T47D (cell line): ENCODE measurements around the gene GNB1L.
A peak's percentile ranks its signal among the peaks of the same experiment; 100 is the strongest.

ENCODE experiments used
- DNase-seq, 2 experiments: peaks; one replicate each; pipeline versions ENCODE4 v3.0.0 to v3.0.0-alpha.2; 2011 to 2012; ENCODE audit warnings: low read depth in 1 of 2, low spot score in 1 of 2
- JUND ChIP-seq: IDR thresholded peaks from 2 replicates; pipeline ENCODE4 v1.6.1; 2012; ENCODE audit warnings: low read depth
- in situ Hi-C: cut with HindIII; loops from 2 replicates; pipeline ENCODE4 v1.10.0; 2016; ENCODE audit warnings: low sequenced_read_pairs, low pct_unique_long_range_greater_than_20kb

The GNB1L gene

GRCh38 chr22:19859861-19860510 lies 5.3 kb upstream of the GNB1L start:
- TF ChIP-seq JUND, result no peak
- in situ Hi-C loops, result no loop called here
- no peak for DNase-seq

- in situ Hi-C loops, result no loop called here
Observed at GRCh38 chr22:19857382-19857781, 2.7 kb upstream of the GNB1L start.

GRCh38 chr22:19855504-19856409 lies 1.1 kb upstream of the GNB1L start:
- TF ChIP-seq JUND, result no peak
- in situ Hi-C loops, result no loop called here
- DNase-seq, result peak in 1 of 2 experiments; percentile 54

More at GRCh38 chr22:19857382-19857781, 2.7 kb upstream of the GNB1L start:
- no peak for DNase-seq
- no peak for TF ChIP-seq JUND

- in situ Hi-C loops, result no loop called here
- no peak for DNase-seq
- no peak for TF ChIP-seq JUND
Observed at GRCh38 chr22:19853879-19854777, 546 bp downstream of the GNB1L start.

GRCh38 chr22:19853058-19853878 lies 1.4 kb downstream of the GNB1L start:
- DNase-seq, result no peak
- no peak for TF ChIP-seq JUND
- in situ Hi-C loops, result no loop called here

GRCh38 chr22:19852177-19852781 lies 2.4 kb downstream of the GNB1L start:
- no peak for TF ChIP-seq JUND
- no peak for DNase-seq
- in situ Hi-C loops, result no loop called here

- no peak for TF ChIP-seq JUND
- in situ Hi-C loops, result no loop called here
- DNase-seq, result no peak
Observed at GRCh38 chr22:19851291-19852176, 3.1 kb downstream of the GNB1L start.

- DNase-seq, result no peak
- no peak for TF ChIP-seq JUND
- in situ Hi-C loops, result no loop called here
Observed at GRCh38 chr22:19850763-19851109, 3.9 kb downstream of the GNB1L start.

- in situ Hi-C loops, result no loop called here
- peak; percentile 48; the same call in 1 of the 2 replicates for TF ChIP-seq JUND
- peak; percentile 69 to 93 for DNase-seq
Observed at GRCh38 chr22:19849835-19850762, 4.6 kb downstream of the GNB1L start.
